ENCODE measurements around the gene BIN2.

BIN2 gene

DNA sequence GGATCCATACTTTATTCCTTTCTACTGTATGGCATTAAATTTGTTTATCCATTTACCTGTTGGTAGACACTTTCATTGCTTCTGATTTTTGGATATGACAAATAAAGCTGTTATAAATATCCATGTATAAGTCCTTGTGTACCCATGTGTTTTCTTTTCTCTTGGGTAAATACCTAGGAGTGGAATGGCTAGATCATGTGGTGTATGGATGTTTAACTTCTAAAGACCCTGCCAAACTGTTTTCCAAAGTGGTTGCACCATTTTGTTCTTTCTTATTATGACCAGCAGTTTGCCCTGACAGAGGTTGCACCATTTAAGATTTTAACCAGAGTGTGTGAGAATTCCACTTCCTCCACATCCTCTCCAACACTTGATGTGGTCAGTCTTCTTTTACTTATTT, 91.3 kb downstream of the BIN2 start:
- no peak overlapping the region for H3K4me3 ChIP-seq (ENCODE audit: low read depth, low read length)
- no peak for DNase-seq (ENCODE audit: low read depth, low spot score)
- POLR2A ChIA-PET, result interaction anchor here (0.6 kb wide), 1 partner anchor 16 kb away, joined by 3 read pairs; no protein-coding TSS in a partner anchor
- CTCF ChIA-PET, result interaction anchor here (1.2 kb wide), 1 partner anchor 14 kb away, joined by 3 read pairs; no protein-coding TSS in a partner anchor
- TF ChIP-seq, protein P1, sequence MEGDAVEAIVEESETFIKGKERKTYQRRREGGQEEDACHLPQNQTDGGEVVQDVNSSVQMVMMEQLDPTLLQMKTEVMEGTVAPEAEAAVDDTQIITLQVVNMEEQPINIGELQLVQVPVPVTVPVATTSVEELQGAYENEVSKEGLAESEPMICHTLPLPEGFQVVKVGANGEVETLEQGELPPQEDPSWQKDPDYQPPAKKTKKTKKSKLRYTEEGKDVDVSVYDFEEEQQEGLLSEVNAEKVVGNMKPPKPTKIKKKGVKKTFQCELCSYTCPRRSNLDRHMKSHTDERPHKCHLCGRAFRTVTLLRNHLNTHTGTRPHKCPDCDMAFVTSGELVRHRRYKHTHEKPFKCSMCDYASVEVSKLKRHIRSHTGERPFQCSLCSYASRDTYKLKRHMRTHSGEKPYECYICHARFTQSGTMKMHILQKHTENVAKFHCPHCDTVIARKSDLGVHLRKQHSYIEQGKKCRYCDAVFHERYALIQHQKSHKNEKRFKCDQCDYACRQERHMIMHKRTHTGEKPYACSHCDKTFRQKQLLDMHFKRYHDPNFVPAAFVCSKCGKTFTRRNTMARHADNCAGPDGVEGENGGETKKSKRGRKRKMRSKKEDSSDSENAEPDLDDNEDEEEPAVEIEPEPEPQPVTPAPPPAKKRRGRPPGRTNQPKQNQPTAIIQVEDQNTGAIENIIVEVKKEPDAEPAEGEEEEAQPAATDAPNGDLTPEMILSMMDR (IDR thresholded peaks at IDR 0.05; ENCODE audit: insufficient read depth, low read length, missing control alignments), result no peak

All from AG04449 (cell line).